ENCODE results near the gene EMC9.

Gene EMC9

DNA sequence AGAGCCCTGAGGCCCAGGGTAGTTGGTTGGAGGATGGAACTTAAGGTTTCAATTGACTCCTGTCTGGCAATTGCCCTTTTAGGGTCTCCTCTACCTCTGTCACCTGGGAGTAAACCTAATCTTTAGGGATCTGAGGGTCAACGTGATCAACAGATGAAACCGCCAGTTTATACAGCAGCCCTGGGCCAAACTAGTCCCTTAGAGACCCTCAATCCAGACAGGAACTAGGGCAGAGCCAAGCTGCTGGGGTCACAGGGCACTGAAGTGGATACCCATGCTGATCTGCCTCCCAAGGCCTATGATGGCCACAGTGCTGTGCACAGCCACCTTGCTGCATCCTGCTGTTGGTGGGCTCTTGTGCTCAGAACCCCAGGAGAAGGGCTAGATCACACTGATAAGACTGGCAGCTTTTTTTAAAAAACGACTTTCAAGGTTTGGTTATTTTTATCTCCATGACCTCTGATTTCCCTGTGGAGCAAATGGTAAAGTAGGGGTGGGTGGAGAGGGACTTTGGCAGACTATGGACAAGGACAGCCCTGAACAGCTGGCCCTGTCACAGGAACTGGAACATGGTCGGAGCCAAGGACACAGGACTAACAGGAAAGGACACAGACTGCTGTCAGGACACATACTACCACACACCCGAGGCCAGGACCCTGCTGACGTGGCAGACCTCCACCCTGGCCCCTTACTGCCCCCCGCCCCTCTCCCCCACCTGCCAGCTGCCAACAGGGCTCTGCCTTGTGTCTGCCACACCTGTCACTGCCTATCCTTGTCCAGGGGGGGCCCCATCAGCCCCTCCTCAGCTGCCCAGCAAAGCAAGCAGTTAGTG lies 10.5 kb downstream of the EMC9 start:
- DNase-seq = no peak

DNA sequence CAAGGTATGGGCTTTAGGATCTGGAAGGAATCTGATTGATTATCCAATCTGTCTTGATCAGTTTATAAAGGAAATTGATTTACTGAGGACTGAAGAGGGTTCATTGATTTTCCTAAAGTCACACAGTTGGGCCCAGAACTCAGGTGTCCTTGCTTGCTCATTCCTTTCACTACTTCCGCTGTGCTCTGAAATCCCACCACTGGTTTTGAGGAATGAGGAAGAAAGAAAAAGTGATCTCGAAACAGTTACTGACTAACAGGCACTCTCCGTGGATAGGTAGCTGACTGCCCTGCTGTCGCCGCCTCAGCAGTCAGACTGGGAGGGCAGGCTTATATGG lies 11.0 kb downstream of the EMC9 start, which contains the start of gene FITM1:
FITM1 (plus strand) TSS at position 280 of the 337 bp plus-strand sequence. CDS start 905 bp downstream, outside the sequence.
- DNase-seq = no peak

DNA sequence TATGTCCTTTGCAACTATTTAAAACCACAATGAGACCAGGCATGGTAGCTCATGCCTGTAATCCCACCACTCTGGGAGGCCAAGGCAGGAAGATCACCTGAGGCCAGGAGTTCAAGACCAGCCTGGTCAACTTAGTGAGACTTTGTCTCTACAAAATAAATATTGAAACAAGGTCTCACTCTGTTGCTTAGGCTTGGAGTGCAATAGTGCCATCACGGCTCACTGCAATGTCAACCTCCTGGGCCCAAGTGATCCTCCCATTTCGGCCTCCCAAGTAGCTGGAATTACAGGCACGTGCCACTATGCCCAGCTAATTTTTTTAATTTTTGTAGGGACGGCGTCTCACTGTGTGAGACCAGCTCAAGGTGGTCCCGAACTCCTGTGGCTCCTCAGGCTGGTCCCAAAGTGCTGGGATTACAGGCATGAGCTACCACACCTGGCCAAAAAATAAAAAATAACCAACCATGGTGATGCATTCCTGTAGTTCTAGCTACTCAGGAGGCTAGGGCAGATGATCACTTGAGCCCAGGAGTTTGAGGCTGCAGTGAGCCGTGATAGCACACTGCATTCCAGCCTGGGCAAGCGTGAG lies 11.9 kb downstream of the EMC9 start:
- DNase-seq = no peak

DNA sequence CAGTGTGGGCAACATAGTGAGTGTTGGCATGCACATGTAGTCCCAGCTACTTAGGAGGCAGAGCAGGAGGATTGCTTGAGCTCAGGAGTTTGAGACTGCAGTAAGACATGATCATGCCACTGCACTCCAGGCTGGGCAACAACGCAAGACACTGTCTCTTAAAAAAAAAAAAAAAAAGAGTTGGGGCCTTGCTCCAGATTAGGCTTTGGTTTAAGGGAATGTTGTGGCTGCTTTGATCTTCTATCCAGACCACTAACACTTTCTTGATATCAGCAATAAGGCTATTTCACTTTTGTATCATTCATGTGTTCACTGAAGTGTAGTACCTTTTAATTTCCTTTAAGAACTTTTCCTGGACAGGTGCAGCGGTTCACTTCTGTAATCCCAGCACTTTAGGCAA lies 13.7 kb downstream of the EMC9 start:
- no peak for DNase-seq

DNA sequence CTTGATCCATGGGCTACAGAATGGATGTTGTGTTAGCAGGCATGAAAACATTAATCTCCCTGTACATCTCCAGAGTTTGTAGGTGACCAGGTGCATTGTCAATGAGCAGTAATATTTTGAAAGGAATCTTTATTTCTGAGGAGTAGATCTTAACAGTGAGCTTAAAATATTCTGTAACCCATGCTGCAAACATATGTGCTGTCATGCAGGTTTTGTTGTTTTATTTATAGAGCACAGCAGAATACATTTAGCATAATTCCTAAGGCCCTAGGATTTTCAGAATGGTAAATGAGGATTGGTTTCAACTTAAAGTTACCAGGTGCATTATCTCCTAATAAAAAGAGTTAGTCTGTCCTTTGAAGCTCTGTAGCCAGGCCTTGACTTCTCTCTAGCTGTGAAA lies 14.5 kb downstream of the EMC9 start:
- DNase-seq = no peak

DNA sequence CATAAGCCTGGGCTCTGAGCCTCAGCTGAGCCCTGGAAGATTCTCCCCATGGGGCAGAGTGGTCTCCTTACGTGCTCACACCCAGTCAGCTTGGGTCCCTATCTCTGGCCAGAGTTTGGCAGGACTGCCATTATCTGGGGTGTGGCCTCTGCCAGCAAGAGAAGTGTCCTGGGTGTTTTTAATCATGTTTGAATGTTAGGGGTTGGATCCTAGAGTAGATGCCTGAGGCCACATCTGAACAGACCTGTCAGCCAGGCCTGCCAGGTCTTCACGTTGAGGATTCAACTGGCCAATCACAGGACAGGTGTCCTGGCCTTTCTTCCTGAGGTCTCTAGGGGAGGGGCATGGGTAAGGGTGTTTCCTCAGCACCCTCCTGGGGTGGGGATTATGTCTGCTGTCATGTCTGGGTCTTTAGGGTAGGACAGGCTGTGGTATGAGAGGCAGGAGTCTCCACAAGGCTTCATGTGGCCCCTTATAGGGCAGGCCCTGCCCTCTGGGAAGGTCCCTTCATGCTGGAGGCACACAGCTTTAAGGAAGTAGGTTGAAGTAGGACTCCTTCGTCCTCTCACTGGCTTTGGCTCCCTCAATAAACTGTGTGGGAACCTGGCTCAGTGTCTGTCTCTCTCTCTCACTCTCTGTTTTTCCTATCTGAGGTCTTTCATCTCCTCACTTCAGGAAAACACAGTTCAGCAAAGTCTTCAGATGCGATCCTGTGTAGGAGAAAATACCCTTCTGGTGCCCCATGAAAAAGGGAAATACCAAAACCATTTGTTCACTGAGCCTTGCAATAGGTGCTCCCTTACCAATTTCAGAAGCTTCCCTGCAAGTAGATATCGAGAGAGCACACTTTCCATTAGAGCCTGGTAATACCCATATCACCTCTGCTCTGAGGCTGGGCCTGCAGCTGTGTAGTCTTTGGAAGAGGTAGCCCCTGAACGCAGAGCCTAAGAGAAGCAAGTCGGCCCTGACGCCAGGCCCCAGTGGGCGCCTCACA lies 17.7 kb downstream of the EMC9 start:
- DNase-seq = no peak

DNA sequence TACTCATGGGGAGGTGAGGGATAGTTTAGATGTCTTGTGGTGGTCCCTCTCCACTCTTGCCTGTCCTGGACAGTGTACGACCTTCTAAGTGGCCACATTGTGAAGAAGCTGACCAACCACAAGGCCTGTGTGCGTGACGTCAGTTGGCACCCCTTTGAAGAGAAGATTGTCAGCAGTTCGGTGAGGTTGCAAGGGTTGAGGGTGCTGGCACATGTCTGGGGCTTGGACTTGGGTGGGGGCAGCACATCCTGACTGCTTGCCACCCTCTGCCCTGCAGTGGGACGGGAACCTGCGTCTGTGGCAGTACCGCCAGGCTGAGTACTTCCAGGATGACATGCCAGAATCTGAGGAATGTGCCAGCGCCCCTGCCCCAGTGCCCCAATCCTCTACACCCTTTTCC lies 18.5 kb downstream of the EMC9 start:
- no peak for DNase-seq

DNA sequence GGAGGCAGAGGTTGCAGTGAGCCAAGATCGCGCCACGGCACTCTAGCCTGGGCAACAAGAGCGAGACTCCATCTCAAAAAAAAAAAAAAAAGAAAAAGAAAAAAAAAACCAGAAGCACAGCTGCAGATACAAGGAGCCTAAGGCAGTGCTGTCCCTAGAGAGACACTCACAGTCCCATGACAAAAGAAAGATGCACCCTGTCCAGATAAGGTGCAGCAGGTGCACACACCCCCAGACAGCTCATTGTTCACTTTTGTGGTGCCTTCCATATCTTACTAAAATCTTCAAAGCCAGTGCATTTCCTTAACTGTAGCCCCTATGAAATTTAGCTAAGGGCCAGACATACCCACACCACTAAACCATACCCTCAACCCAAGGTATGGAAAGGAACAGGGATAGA lies 19.0 kb downstream of the EMC9 start:
- DNase-seq = no peak

DNA sequence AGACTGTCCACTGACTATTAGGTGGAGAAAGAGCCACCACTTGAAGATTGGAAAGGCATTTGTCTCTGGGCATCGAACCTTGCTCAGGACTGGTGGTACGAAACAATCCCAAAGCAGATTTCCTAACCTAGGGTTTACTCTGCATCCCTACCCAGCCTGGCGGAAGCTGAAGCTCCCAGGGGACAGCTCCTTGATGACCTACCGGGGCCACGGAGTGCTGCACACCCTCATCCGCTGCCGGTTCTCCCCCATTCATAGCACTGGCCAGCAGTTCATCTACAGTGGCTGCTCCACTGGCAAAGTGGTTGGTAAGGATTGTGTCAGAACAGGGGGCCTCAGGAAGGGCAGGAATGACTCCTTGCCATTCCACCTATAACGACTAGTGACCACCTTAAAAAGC lies 20.2 kb downstream of the EMC9 start:
- DNase-seq = no peak

DNA sequence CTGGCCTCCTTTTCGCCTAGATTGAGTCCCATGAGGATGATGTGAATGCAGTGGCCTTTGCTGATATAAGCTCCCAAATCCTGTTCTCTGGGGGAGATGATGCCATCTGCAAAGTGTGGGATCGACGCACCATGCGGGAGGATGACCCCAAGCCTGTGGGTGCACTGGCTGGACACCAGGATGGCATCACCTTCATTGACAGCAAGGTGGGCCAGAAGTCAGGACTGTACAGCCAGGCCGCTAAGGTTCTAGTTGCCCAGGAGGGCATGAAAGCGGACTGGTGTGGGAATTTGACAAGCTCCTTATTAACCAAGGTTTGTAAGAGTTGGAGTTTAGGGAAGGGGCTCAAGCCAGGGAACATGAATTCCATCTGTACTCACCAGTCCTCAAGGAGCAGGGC lies 21.7 kb downstream of the EMC9 start:
- DNase-seq = no peak

DNA sequence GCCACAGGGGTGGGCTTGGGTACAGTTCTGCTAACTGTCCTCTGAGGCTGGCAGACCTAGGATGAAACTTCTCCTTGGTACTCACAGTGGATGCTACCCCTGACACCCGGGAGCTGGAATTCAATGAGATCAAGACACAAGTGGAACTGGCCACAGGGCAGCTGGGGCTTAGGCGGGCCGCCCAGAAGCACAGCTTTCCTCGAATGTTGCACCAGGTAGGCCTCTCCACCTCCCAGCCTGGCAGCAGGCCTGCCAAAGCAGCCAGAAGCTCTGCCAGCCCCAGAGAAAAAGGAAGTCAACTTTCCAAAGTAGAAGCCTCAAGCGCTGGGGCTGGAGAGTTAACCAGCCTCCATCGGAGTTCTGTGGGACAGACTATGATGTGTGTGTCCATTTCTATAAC lies 24.2 kb downstream of the EMC9 start:
- DNase-seq = no peak

DNA sequence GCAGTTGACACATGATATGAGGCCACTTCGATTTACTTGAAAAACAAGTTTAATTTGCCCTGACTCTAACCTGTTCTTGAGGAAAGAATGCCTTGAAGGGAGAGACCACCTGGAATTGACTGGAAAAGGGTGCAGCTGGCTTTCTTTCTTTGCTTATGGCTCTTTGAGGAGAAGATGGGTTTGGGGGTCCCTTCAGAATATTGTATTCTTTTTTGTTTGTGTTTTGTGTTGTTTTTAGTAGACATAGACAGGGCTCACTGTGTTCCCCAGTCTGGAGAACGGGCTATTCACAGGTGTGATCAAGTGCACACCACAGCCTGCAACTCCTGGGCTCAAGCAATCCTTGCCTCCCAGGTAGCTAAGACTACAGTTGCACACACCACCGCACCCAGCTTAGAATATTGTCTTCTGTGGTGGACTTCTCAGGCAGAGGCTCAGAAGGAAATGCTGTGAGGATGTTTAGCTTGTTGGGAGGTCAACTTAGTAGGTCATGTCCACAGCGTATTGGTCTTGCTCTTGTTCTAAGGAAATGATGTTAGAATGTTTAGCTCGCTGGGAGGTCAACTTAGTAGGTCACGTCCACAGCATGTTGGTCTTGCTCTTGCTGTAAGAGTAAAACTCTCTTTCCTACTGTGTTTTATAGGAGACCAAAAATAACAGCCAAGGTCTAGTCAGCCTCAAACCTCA lies 25.1 kb downstream of the EMC9 start:
- no peak for DNase-seq

DNA sequence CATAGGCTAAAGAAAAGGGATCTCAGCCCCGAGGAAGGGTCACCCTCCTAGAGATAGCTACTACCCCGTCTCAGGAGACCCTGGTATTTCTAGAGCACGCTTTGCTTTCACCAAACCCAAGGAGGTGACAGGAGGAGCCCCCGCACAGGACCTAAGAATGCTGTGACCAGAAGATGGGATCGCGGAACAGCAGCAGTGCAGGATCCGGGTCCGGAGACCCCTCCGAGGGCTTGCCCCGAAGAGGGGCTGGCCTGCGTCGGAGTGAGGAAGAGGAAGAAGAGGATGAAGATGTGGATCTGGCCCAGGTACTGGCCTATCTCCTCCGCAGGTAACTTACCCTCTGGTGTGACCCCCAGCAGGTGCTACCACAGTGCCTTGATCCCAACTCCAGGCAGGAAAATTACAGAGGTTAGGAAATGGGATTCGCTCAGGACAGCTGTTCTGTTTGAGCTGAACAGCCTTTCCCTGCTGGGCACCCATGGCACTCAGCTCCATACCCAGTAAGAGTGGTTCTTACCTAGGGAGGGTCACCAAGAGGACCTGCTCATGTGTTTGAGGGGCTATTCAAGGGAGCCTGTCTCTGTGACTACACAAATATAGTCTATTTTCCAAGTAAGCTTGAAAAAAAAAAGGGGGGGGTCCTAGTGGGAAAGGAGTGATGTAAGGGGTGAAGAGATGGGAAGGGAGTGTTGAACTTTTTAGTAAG lies 25.8 kb downstream of the EMC9 start:
- no peak for DNase-seq

DNA sequence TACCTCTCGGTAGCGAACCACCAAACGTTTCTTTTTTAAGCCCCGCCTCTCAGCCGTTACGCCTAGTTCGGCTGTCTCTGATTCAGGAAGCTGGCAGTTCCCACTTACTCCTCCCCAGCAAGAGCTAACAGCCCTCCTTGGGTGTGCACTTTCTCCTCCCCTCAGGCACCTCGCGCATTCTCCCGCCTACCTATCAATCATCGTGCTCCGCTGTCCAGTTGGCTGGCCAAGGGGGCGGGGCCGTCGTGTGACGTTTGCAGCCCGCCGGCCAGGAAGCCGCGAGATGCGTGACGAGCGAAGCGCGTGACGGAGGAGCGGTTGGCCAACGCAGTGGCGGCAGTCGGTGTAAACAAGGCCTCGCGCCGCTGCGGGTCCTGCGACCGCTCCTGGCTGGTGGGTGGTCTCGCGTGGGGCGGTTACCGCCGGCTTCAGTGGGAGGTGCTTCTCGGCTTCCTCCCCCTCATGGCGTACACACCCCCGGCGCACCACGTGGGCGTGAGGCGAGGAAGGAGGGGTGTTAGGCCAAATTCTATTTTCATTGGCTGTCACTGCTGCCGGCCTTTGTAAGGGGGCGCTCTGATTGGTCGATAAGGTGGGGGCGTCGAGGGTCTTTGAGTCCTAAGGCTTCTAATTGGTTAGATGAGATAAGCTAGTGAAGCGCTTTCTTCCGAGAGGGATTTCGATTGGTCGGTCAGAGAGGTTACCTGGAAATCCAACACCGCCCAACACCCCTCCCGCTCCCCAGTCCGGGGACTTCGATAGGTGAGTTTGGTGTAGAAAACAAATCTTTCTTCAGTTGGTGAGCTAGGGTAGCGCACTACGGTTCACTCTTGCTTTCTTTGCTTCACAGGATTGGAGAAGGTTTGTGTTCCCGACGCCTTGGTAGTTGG lies 26.6 kb downstream of the EMC9 start, which contains the start of the genes DCAF11 and NRL:
DCAF11 (plus strand) TSS at position 246 of the 890 bp plus-strand sequence. CDS start 818 bp downstream, outside the sequence.
NRL (minus strand) TSS at position 418 of the 890 bp plus-strand sequence. CDS start 32,101 bp downstream, outside the sequence.
- peak; percentile 97 for DNase-seq

DNA sequence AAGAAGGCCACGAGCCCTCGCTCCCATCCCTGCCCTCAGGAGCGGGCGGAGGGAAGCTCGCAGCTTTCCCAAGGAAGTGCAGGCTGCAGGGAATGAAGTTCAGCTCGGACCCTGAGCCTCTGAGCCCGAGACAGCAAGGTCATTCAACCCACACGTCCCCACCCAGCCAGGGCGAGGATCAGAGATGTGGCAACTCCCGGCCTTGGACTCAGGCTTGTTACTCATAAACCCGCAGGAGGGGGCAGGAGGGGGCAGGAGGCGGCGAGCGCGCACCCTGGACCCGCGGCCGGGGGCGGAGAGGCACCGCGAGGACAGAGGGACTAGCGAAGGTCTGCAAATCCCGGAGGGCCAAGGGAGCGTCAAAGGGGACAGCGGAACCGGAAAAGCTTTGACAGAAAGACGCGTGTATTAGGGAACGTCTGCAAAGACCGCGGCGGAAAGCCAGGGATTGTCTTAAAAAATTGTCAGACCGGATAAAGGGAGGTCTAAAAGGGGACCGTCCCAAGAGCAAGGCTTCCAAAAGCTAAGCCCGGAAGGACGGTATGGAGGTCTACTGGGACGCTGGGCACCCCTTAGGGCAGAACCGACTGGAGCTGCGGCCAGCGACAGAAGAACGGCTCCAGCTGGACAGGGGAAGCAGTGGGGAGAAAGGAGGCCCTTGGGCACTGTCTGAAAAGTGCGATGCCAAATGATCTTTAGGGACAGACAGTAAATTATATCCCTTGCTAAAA lies 27.4 kb downstream of the EMC9 start:
- DNase-seq = no peak

DNA sequence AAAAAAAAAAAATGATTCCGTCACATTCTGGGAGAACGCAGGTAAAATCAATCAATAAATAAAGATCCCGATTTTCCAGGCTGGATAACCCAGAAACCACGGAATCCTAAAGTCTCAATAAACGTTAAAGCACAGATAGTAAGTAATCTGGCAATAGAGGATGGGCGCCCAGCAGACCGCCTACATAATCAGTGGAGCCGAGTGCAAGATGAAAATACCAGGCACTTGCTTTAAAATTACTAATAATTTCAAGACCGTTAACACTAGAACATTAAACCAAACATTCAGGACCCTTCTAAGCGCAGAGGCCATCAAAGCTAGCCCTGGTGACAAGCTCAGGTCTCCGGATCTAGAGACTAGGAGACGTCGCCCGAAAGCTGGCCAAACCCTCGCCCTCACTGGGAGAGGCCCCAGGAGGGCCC lies 28.0 kb downstream of the EMC9 start:
- DNase-seq = no peak

DNA sequence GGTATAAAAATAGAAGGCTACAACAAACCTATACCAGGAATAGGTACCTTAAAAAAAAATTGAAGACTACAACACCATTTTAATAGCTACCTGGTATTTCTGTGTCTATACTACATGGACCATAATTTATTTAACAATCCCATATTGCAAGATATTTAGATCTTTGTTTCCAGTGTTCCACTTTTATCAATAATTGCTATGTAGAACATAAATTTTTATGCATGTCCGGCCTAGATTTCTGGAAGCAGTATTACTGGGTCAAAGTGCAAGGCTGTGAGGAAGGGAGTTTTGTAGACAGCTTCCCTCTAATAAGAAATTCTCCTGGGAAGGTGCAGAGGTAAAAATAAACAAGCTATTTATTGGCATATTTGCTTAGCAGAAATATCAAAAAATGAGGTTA lies 30.9 kb downstream of the EMC9 start:
- no peak for DNase-seq

DNA sequence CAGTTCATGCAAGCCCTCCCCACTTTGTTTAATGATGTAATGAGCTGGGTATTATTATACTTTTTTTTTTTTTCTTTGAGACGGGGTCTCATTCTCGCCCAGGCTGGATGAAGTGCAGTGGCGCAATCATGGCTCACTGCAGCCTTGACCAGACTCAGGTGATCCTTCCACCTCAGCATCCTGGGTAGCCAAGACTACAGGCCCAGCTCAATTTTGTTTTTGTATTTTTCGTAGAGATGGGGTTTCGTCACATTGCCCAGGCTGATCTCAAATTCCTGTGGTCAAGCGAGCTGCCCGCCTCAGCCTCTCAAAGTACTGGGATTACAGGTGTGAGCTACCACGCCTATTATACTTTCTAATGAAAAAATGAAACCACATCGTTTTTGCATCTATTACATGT lies 31.3 kb downstream of the EMC9 start:
- no peak for DNase-seq

DNA sequence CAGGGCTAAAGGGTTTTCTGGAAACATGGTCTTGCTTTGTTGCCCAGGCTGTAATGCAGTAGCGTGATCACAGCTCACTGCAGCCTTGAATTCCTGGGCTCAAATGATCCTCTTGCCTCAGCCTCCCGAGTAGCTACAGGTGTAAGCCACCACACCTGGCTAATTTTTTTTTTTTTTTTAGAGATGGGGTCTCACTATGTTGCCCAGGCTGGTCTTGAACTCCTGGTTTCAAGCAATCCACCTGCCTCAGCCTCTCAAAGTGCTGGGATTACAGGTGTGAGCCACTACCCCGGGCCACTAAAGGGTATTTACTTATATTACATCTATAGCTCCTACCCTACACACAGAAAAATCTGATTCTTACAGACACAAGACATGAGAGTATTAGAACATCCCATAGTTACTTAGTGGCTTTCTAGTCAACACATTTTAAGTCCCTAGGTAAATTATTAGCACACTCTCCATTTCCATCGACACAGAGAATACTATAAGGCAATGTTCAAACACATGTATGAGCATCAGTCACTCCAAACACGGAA lies 33.0 kb downstream of the EMC9 start:
- DNase-seq = no peak

Data from KG1 (cell line).